Gastroesophageal sphincter (tissue), 4 donors: ENCODE results near the gene SASH3. TPM values are rescaled to one million over a fixed set of nuclear protein-coding genes. Genes with fewer than 3 reads are reported as not detected.

Experiments
- ATAC-seq: fragments of 150-250 bp; one replicate; pipeline ENCODE4 v1.9.1; 2016; ENCODE audit warnings: mild to moderate bottlenecking, moderate library complexity
- H3K27ac ChIP-seq, 4 donors: fragments of 200-600 bp; sonication (generic) in 3 of 4; 1 replicate in 3 of 4; 2 replicates in 1 of 4; pipeline ENCODE4 v1.5.1; 2016 to 2019
- H3K27me3 ChIP-seq: fragments of 200-600 bp; sonication (generic); one replicate; pipeline ENCODE4 v1.5.1; 2019
- H3K36me3 ChIP-seq, 2 donors: fragments of 200-600 bp; sonication (generic); one replicate each; pipeline ENCODE4 v1.5.1; 2019; ENCODE audit warnings: control low read depth in 1 of 2
- H3K4me1 ChIP-seq, 3 donors: fragments of 200-600 bp; sonication (generic); 1 replicate in 2 of 3; 2 replicates in 1 of 3; pipeline ENCODE4 v1.5.1; 2016 to 2019; ENCODE audit warnings: control low read depth in 2 of 3
- H3K4me3 ChIP-seq, 2 donors: fragments of 200-600 bp; sonication (generic); one replicate each; pipeline ENCODE4 v1.5.1; 2019; ENCODE audit warnings: mild to moderate bottlenecking in 1 of 2, moderate library complexity in 1 of 2
- H3K9me3 ChIP-seq, 3 donors: fragments of 200-600 bp; sonication (generic); one replicate each; pipeline ENCODE4 v1.5.1; 2017 to 2019; ENCODE audit warnings: control low read depth in 2 of 3
- EP300 ChIP-seq: sonication (generic); formaldehyde crosslinking; IDR thresholded peaks from one replicate; pipeline ENCODE4 v1.6.1; 2017; ENCODE audit warnings: antibody characterized with exemption, mild to moderate bottlenecking
- POLR2A ChIP-seq, 2 donors: fragments of 450-650 bp; IDR thresholded peaks; one replicate each; pipeline ENCODE4 v1.6.1; 2017; ENCODE audit warnings: antibody characterized with exemption in 2 of 2, mild to moderate bottlenecking in 2 of 2, moderate library complexity in 1 of 2
- POLR2AphosphoS5 ChIP-seq: sonication (generic); formaldehyde crosslinking; IDR thresholded peaks from one replicate; pipeline ENCODE4 v1.6.1; 2017; ENCODE audit warnings: antibody characterized with exemption
- WGBS, 2 donors: methylation state at CpG; one replicate each; pipeline ENCODE4 v1.1.5; 2018; ENCODE audit warnings: low coverage in 1 of 2; 5-methylcytosine and 5-hydroxymethylcytosine counted together
- total RNA-seq, 4 donors: library from RNA; depleted of rRNA; stranded (reverse); fragments of >200 nt; gene quantifications; one replicate each; pipeline ENCODE4 v1.1.0, GENCODE V29; 2016
- TF ChIP-seq, protein P1 (sequence below), 4 experiments: fragments of 200-600 bp in 2 of 4; fragments of 450-650 bp in 2 of 4; sonication (generic) in 1 of 4; IDR thresholded peaks; one replicate each; pipeline ENCODE4 v1.5.1; 2017 to 2019; ENCODE audit warnings: antibody characterized with exemption in 4 of 4, mild to moderate bottlenecking in 2 of 4, moderate library complexity in 2 of 4

SASH3 gene
- total RNA-seq, 4 donors from 2014 or later: 1.9 to 8.2 (median 5.3) TPM

DNA sequence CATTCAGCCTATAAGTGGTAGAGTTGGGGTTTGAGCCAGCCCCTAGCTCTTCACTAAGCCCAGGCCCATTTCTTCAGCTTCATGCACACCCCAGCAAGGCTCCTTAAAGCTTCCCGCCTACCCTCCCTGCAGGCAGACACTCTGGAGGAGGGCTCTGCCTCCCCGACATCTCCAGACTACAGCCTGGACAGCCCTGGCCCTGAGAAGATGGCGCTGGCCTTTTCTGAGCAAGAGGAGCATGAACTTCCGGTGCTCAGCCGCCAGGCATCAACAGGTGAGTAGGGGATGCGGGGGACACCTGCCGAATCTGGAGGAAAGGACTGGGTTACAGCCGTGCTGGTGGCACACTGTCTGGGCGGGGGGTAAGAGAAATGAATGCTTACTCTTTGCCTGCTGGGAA, 11.1 kb downstream of the SASH3 start:
- TF ChIP-seq EP300: no peak
- TF ChIP-seq, protein P1, sequence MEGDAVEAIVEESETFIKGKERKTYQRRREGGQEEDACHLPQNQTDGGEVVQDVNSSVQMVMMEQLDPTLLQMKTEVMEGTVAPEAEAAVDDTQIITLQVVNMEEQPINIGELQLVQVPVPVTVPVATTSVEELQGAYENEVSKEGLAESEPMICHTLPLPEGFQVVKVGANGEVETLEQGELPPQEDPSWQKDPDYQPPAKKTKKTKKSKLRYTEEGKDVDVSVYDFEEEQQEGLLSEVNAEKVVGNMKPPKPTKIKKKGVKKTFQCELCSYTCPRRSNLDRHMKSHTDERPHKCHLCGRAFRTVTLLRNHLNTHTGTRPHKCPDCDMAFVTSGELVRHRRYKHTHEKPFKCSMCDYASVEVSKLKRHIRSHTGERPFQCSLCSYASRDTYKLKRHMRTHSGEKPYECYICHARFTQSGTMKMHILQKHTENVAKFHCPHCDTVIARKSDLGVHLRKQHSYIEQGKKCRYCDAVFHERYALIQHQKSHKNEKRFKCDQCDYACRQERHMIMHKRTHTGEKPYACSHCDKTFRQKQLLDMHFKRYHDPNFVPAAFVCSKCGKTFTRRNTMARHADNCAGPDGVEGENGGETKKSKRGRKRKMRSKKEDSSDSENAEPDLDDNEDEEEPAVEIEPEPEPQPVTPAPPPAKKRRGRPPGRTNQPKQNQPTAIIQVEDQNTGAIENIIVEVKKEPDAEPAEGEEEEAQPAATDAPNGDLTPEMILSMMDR (IDR thresholded peaks at IDR 0.05): no peak
- TF ChIP-seq POLR2A (IDR thresholded peaks at IDR 0.05): no peak
- no peak for TF ChIP-seq POLR2AphosphoS5
- 83% methylated on average over 7 of the region's 9 CpGs; no CpG with 5 or more reads in 1 of the 2 donors for WGBS, 2 donors
- no peaks in the 10 kb centered on the region for H3K36me3 ChIP-seq
- no peak overlapping the region for H3K27ac ChIP-seq
- no peaks in the 10 kb centered on the region for H3K9me3 ChIP-seq
- no peak overlapping the region for H3K4me3 ChIP-seq
- no peaks in the 10 kb centered on the region for H3K4me1 ChIP-seq
- H3K27me3 ChIP-seq: no peaks in the 10 kb centered on the region
- ATAC-seq: no peak

DNA sequence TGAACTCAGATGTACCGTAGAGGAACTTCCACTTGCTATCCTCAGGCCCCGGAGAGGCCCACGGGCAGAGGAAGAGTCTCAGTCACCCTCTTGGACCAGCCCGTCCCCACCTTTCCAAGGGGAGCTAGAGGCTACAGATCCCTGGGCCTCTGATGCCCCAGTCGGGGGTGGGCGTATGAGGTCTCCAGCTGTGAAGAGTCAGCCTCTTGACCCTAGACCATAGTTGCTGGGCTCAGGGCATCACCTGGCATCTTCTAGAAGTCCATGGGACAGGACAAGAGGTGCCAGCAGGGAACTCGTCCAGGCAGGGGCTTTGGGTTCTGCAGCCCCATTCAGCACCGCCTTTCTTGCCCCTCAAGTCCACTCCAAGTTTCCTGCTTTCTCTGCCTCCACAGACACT, 11.6 kb downstream of the SASH3 start:
- H3K36me3 ChIP-seq: no peaks in the 10 kb centered on the region
- 80% methylated on average over 1 of the region's 8 CpGs; no CpG with 5 or more reads in 1 of the 2 donors for WGBS, 2 donors
- no peaks in the 10 kb centered on the region for H3K27me3 ChIP-seq
- H3K9me3 ChIP-seq: no peaks in the 10 kb centered on the region
- H3K4me1 ChIP-seq: no peaks in the 10 kb centered on the region
- no peak for ATAC-seq
- no peak overlapping the region for H3K4me3 ChIP-seq
- H3K27ac ChIP-seq: no peak overlapping the region
- no peak for TF ChIP-seq EP300
- no peak for TF ChIP-seq POLR2AphosphoS5
- TF ChIP-seq, protein P1 (IDR thresholded peaks at IDR 0.05): no peak

DNA sequence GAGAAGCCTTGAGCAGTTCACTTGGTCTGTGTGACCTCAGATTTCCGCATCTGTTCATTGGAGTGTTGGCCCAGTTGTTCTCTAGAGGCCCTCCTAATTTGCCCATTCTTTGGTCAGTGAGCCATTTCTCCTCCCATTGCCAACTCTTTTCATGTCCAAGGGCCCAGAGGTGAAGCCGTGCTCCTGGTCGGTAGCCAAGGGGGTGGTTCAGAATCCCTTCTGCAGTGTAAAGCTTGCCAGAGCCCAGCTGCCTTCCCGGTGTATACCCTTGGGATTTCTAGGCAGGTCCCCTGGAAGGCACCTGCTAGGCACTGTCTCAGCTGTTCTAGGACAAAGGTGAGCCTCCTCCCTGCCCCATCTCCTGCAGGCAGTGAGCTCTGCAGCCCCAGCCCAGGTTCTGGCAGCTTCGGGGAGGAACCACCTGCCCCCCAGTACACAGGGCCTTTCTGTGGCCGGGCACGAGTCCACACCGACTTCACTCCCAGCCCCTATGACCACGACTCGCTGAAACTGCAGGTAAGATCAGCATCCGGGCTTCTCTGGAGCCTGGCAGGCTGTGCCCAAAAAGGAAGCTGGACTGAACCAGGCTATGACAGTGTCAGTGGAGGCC, 12.3 kb downstream of the SASH3 start:
- no peak for TF ChIP-seq POLR2A (IDR thresholded peaks at IDR 0.05)
- no peak for TF ChIP-seq POLR2AphosphoS5
- no peak for TF ChIP-seq EP300
- TF ChIP-seq, protein P1 (IDR thresholded peaks at IDR 0.05): no peak
- no peak overlapping the region for H3K4me3 ChIP-seq
- no peaks in the 10 kb centered on the region for H3K4me1 ChIP-seq
- WGBS, 2 donors: 50 to 90% methylated on average over 1 to 2 of the region's 11 CpGs
- no peak overlapping the region for H3K27ac ChIP-seq
- no peaks in the 10 kb centered on the region for H3K27me3 ChIP-seq
- H3K9me3 ChIP-seq: no peaks in the 10 kb centered on the region
- ATAC-seq: no peak
- no peaks in the 10 kb centered on the region for H3K36me3 ChIP-seq

DNA sequence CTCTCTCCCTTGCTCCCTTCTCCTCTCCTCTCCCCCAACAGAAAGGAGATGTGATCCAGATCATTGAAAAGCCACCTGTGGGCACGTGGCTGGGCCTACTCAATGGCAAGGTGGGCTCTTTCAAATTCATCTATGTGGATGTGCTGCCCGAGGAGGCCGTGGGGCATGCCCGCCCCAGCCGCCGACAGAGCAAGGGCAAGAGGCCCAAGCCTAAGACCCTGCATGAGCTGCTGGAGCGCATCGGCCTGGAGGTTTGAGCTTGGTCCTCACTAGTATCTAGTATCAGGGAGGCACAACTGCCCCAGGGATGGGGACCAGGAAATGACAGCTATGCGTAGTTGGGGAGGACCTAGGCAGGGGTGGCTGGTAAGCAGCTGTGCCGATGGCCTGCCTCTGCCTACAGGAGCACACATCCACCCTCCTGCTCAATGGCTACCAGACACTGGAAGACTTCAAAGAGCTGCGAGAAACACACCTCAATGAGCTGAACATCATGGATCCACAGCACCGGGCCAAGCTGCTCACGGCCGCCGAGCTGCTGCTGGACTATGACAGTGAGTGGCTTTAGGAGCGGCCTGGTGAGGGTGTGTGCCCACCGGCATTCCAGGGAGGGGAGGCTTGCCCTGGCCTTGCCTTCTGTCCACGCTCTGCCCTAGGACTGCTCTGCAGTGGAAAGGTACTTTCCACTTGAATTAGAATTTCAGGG, 13.0 kb downstream of the SASH3 start:
- Histone ChIP-seq H3K4me1 (no peaks in the 10 kb centered on the region), H3K36me3 (no peaks in the 10 kb centered on the region), H3K4me3 (no peak overlapping the region), H3K27me3 (no peaks in the 10 kb centered on the region), H3K9me3 (no peaks in the 10 kb centered on the region), H3K27ac (no peak overlapping the region)
- no peak for TF ChIP-seq EP300
- no peak for TF ChIP-seq POLR2AphosphoS5
- TF ChIP-seq POLR2A (IDR thresholded peaks at IDR 0.05): no peak
- no peak for ATAC-seq
- WGBS, 2 donors: 100% methylated on average over 2 of the region's 18 CpGs; no CpG with 5 or more reads in 1 of the 2 donors

DNA sequence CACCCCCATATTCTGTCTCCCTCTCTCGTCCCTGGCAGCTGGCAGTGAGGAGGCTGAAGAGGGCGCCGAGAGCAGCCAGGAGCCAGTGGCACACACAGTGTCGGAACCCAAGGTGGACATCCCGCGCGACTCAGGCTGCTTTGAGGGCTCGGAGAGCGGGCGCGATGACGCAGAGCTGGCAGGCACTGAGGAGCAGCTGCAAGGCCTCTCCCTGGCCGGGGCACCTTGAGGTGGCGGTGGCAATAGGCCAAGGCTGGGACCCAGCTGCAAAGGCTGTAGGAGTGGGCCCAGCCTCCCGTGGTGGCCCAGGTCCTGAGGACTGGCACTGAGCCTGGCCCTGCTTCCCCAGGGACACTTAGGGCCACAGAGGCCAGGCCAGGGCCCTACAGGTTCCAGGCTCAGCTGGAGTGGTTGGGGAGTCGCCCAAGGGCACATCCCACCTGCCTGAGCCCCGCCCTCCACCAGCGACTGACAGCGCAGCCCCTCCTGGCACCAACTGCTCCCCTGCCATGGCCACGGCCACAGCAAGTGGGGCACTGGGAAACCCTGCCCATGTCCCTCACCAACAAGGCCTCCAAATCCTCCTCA, 13.9 kb downstream of the SASH3 start:
- H3K4me3 ChIP-seq: no peak overlapping the region
- H3K9me3 ChIP-seq: no peaks in the 10 kb centered on the region
- H3K27ac ChIP-seq: no peak overlapping the region
- H3K27me3 ChIP-seq: no peaks in the 10 kb centered on the region
- no peaks in the 10 kb centered on the region for H3K4me1 ChIP-seq
- no peak for ATAC-seq
- 98% methylated on average over 9 of the region's 20 CpGs; no CpG with 5 or more reads in 1 of the 2 donors for WGBS, 2 donors
- peaks cover 0 to 5% of the 10 kb centered on the region in 2 donors for H3K36me3 ChIP-seq
- TF ChIP-seq POLR2AphosphoS5 (no peak), EP300 (no peak), POLR2A (IDR thresholded peaks at IDR 0.05) (no peak)
- TF ChIP-seq, protein P1 (IDR thresholded peaks at IDR 0.05): no peak
